Astrocyte of the cerebellum (primary cell): Measurements from ENCODE around the gene MMP1.

Source experiments
- DNase-seq: peaks from one replicate; pipeline ENCODE4 v3.0.0-alpha.2; 2011; ENCODE audit warnings: low read depth
- H3K4me3 ChIP-seq: 2 replicates; pipeline ENCODE4 v1.5.1; 2011; ENCODE audit warnings: mild to moderate bottlenecking, low read depth, low read length, moderate library complexity
- in situ Hi-C: cut with HindIII; loops from 2 replicates; pipeline ENCODE4 v1.10.0; 2017; ENCODE audit warnings: low sequenced_read_pairs
- TF ChIP-seq, protein P1 (sequence below): IDR thresholded peaks from 2 replicates; pipeline ENCODE4 v1.5.1; 2012; ENCODE audit warnings: low read length, low read depth, moderate library complexity, mild to moderate bottlenecking; ENCODE audit errors: missing control alignments

The MMP1 gene

DNA sequence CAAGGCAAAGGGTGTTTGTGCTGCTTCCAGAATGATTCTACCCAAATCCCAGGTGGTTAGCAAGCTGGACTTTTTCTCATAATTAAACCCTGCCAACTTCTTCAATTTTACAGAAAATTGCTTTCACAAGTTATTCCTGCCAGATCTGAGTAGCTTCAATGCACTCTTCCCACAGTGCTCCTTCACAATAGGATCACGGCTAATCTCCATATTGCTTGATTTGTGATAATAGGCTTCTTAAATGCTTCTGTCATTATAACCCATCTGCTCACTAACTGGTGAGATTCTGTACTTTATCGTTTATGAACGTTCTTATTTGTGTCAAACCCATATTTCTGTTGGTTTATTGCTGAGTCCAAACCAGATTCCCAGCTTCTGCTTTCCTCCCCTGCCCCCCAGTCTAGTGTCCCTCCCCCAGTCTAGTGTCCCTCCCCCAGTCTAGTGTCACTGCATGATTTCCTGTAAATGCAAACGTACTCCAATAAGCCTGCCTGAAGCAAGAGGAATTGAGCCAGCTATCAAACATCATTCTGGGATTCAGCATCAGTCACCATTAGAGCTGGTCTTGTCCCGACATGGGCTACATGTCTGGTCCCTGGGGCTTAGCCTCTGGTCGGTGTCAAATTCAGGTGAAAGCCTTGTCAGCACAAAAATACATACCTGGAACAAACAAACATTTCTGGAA lies 31.5 kb upstream of the MMP1 start:
- DNase-seq = no peak
- in situ Hi-C loops = no loop called here
- no peak overlapping the region for H3K4me3 ChIP-seq
- TF ChIP-seq, protein P1, sequence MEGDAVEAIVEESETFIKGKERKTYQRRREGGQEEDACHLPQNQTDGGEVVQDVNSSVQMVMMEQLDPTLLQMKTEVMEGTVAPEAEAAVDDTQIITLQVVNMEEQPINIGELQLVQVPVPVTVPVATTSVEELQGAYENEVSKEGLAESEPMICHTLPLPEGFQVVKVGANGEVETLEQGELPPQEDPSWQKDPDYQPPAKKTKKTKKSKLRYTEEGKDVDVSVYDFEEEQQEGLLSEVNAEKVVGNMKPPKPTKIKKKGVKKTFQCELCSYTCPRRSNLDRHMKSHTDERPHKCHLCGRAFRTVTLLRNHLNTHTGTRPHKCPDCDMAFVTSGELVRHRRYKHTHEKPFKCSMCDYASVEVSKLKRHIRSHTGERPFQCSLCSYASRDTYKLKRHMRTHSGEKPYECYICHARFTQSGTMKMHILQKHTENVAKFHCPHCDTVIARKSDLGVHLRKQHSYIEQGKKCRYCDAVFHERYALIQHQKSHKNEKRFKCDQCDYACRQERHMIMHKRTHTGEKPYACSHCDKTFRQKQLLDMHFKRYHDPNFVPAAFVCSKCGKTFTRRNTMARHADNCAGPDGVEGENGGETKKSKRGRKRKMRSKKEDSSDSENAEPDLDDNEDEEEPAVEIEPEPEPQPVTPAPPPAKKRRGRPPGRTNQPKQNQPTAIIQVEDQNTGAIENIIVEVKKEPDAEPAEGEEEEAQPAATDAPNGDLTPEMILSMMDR = no peak

DNA sequence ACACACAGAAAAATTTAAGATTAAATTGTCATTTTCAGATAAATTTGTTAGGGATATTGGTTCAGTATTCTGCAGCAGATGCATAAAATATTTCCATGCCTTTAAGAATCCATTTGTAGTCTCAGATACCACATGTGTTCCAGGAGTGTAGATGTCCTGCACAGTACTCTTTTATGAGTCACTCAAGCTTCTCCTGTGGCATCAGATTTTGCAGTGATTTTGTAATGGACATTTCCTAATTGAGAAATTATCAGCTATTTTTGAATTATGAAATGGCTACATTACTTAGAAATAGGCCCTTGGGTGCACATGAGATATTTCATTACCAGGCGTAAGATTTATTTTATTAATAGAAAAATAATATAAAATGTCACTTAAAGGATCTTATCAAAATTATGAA lies 26.6 kb upstream of the MMP1 start:
- no peak for DNase-seq
- TF ChIP-seq, protein P1 = no peak
- H3K4me3 ChIP-seq = no peak overlapping the region
- in situ Hi-C loops = no loop called here

DNA sequence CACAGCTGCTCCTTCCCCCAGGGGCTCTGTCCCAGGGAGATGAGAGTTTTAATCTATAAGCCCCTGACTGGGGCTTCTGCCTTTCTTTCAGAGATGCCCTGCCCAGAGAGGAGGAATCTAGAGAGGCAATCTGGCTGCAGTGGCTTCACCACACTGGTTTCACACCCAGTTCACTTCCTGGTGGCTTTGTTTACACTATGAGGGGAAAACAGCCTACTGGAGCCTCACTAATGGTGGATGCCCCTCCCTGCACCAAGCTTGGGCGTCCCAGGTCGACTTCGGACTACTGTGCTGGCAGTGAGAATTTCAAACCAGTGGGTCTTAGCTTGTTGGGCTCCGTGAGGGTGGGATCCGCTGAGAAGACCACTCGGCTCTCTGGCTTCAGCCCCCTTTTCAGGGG lies 21.5 kb upstream of the MMP1 start:
- DNase-seq = no peak
- H3K4me3 ChIP-seq = no peak overlapping the region
- in situ Hi-C loops = no loop called here
- TF ChIP-seq, protein P1 = no peak

DNA sequence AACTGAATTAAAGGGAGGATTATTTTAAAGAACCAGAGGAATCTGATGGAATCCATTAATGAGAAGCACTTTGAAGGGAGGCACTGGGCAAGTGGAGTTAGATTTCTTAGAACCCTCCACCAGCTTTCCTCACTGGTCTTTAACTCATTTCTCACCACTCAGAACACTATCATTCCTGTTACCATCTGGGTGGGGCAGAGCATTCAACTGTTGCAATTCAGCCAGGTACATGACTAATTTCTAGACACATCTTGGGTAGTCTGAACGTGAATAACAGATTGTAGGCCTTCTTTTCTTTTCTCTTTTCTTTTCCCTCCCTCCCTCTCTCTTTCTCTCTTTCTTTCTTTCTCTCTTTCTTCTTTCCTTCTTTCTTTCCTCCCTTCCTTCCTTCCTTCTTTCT lies 15.5 kb upstream of the MMP1 start:
- in situ Hi-C loops = no loop called here
- DNase-seq = no peak
- TF ChIP-seq, protein P1 = no peak
- H3K4me3 ChIP-seq = no peak overlapping the region

DNA sequence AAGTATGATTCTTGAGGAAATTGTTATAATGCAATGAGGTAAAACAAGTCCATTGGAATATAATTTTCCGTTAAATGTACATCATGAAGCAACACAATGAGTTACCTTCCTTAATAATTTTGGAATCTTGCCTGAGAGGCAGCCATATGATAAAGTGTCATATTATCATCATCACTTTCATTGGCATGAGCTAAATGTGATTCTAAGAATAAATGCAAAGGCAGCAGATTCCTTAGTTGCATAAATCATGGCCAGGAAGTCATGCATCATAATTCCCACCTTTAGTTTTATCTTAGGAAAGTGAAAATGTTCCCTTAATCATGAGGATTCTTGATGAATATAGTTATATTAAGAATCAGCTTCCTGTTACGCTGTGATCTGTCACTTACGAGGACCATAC lies 14.2 kb upstream of the MMP1 start:
- DNase-seq = no peak
- no peak overlapping the region for H3K4me3 ChIP-seq
- TF ChIP-seq, protein P1 = no peak
- in situ Hi-C loops = no loop called here

DNA sequence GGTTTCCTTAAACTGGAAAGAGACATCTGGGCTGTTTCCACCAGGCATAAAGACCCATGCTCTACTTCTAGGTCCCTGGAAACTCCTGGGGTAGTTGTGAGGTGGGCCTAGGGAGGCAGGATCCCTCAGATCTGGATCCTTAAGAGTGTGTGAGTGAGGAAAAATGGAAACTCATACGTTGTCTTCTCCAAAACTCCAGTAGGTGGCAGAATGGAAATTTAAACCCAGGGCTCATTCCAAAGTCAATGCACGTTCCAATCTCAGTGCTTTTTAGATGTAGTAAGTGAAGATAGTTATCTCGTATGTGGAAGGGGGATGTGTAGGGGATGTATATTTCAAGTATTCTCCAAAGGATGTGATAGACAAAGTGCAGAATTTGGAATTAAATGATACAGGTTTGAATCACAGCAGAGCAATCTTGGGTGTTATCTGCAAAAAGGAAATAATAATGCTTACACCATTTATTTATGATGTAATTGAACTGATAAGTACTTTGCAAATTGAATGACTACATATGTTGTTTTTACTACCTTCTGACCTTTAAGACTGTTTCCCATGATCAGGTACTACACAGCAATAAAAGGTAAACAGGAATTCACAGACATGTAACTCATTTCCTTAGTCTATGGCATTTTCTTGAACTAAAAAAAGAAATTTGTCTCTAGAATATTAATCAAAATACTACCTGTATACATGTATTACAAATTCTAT lies 13.1 kb upstream of the MMP1 start:
- no peak overlapping the region for H3K4me3 ChIP-seq
- TF ChIP-seq, protein P1 = peak; percentile 68
- no peak for DNase-seq
- in situ Hi-C loops = no loop called here
